GM20000 (cell line): ENCODE measurements around the gene CHST15.

Source experiments
- DNase-seq: peaks from one replicate; pipeline ENCODE4 v3.0.0; 2012; ENCODE audit warnings: low spot score
- CTCF ChIP-seq: IDR thresholded peaks from 2 replicates; pipeline ENCODE4 v1.5.1; 2012; ENCODE audit warnings: mild to moderate bottlenecking, control low read depth; ENCODE audit errors: extremely low read depth, missing control alignments

The CHST15 gene

GRCh38 chr10:124033887-124034218 lies 59.5 kb downstream of the CHST15 start:
- DNase-seq: no peak

DNA sequence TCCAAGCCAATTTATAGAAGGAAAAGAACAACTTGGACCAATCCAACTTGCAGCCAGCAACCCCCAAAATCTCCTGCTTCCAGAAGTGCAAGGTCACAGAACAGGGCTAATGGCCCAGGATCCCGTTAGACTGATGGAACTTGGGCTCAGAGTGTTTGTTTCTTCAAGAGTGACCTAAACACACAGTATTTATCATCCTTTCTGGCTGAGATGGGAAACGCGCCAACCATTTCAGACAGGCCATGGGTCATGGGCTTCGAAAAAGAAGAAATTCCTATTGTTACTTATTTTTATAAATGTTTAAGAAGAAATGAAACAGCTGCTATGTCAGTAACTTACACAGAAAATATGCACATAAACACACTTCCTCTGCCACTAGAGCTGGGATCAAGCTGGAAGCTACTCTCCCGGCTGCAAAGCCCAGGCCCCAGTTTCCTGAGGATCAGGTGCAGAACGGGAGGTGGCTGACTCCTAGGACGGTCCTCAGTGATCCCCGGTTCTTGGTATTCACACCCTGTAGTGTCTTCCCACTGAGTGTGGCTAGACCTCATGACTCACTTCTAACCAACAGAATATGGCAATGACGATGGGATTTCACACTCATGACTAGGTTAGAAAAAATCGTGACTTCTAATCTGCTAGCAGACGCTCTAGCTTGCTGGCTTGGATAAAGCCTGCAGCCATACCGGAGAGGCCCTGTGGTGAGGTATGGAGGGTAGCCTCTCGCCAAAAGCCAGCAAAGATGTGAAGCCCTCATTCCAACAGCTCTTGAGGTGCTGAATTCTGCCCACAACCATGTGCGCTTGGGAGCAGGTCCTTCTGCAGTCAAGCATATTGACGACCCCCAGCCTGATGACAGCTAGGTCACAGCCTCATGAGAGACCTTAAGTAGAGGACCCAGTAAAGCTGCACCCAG lies 60.2 kb downstream of the CHST15 start:
- DNase-seq: no peak
- no peak for TF ChIP-seq CTCF

More at GRCh38 chr10:124033887-124034218, 59.5 kb downstream of the CHST15 start:
- no peak for TF ChIP-seq CTCF

DNA sequence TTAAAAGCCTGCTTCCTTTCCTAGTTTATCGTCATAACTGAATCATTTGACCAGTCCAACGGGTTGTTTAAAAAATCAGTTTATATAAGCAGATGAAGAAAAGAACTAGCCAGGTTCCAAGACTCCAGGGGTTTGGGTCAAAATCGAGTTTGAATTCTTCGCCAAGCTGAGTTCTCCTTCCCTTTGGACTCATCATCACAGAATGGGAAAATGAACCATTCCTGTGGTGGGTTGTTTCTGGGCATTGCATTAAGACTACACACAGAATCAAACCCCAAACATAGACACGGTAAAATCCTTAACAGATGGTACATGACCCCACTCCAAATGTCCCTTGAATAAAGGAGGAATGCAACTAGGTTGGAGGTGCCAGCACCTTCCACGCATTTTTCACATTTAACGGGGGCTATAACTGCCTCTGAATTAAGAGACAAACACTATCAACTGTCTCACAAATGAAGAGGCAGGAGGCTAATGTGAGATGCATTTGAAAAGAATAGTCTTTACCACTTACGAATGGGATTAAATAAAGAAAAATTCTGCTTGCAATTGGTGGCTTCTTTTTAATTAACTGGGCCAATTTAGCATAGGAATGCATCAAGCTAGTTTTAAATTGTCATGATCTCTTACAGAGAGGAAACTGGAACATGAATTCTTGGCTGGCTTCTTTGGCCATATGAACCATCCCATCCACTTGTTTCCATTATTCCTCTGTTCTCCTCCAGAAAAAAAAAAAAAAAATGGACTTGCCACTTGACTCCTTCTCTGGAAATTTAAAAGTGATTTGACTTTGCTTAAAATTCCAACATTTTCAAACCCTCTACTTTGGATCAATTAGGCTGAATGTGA lies 61.1 kb downstream of the CHST15 start:
- TF ChIP-seq CTCF: no peak
- DNase-seq: no peak

DNA sequence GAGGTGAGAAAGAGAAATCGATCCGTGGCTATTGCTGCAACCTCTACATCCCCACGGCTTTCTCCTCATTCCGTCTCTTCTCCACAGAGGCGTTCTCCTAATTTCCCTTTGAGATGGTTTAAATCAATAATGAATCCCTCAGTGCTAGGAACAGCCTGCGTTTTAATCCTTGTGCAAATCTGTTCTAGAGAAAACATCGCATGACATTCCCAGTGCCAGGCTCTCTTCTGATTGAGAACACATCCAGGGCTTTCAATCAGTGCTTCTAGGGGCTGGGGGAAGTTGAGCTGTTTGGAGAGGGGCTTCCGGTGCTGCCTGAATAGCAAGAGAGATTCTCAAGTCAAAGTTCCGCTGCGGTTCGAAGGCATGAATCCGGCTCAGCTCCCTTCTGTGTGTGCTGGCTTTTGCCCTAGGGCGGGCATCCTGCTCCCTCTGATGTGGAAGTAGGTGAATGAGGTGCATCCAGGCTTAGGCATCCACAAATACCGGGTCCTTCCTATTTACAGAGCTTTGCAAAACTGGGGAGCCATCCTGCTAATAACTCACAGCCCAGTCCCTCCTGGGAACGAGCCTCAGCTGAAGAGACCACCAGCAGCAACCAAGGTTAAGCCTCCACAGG lies 62.8 kb downstream of the CHST15 start:
- TF ChIP-seq CTCF: no peak
- no peak for DNase-seq

DNA sequence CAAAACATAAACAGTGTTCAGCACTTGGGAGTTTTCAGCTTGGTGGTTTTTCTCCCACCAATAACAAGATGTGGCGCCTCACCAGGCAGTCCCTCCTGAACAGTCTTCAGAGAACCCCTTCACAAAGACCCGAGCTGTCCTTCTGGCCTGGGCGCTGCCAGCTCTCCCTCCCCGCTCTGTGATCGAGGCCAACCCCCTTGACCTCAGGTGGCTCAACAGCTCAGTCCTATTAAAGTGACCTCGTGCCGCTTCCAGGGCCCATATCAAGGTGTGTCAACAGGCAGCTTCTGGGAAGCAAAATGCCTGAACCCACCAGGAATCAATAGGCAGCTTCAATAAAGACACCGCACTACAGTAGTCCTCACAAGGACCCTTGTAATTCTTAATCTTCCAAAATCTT lies 63.3 kb downstream of the CHST15 start:
- no peak for TF ChIP-seq CTCF
- DNase-seq: no peak

DNA sequence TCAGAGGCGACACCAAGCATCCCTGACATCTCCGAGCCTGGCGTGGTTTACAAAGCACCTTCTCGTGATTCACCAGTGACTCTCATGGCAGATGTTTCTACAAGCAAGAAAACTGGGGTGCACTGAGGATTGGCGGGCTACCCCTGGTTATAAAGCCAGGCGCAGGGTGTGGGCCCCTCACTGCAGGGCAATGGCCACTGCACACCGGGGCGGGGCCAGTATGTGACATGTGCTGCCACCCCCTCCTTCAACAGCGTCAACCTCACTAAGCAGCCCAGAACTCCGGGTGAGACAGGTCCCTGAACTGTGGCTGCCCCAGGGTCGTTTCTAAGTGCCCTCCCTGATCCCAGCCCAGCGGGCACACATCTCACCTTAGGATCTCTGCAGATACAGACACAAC lies 63.8 kb downstream of the CHST15 start:
- TF ChIP-seq CTCF: no peak
- no peak for DNase-seq
